Endothelial cell of umbilical vein (primary cell): Measurements from ENCODE around the gene CHMP2B. TPM values are rescaled to one million over a fixed set of nuclear protein-coding genes. Genes with fewer than 3 reads are reported as not detected.
"Not testable (repeated sequence)": the region's sequence is repeated elsewhere in the genome, so short reads cannot be mapped to it uniquely, and the experiment has no call there.

Source experiments
- BruUV-seq: library from RNA; stranded (reverse); fragments of 400-500 nt; replicated peaks from 2 replicates; lab custom pipeline; 2021; lab: Mats Ljungman, UMichigan
- CTCF ChIA-PET: fragments of 300-600, 350-600 bp; sonication (Branson Sonifier 250); formaldehyde crosslinking; loops from one replicate; lab custom pipeline; 2021; ENCODE audit warnings: antibody characterized with exemption, inconsistent platforms; lab: Charles Lee
- POLR2A ChIA-PET: fragments of 300-600, 350-600 bp; sonication (Branson Sonifier 250); formaldehyde crosslinking; loops from one replicate; lab custom pipeline; 2021; ENCODE audit warnings: antibody characterized with exemption, inconsistent platforms; lab: Charles Lee
- DNase-seq: peaks from one replicate; pipeline ENCODE4 v3.0.0-alpha.2; 2011; ENCODE audit warnings: low read depth, low spot score
- FAIRE-seq: peaks from 2 replicates; lab custom pipeline; 2011; peaks lifted over from hg19 to GRCh38; lab: Jason Lieb, UNC
- H2AFZ ChIP-seq: 2 replicates; pipeline ENCODE4 v1.6.0; 2012; ENCODE audit warnings: low read depth, low read length, control low read depth, inconsistent platforms
- H3K27ac ChIP-seq: 2 replicates; pipeline ENCODE4 v1.5.1; 2011; ENCODE audit warnings: low read depth, mild to moderate bottlenecking, control low read depth, low read length, moderate library complexity; ENCODE audit not compliant: insufficient read depth
- H3K27me3 ChIP-seq, 2 experiments: 2 replicates each; pipeline versions ENCODE4 v1.6.0 to v1.6.1; 2011; ENCODE audit warnings: low read length in 2 of 2, mixed read lengths in 1 of 2; ENCODE audit not compliant: control insufficient read depth in 2 of 2, insufficient read depth in 2 of 2
- H3K36me3 ChIP-seq, 2 experiments: 2 replicates in 1 of 2; 3 replicates in 1 of 2; pipeline ENCODE4 v1.5.1; 2011; ENCODE audit warnings: low read length in 2 of 2, mild to moderate bottlenecking in 1 of 2, moderate library complexity in 1 of 2; ENCODE audit not compliant: control insufficient read depth in 2 of 2, insufficient read depth in 2 of 2; ENCODE audit errors: extremely low read depth in 1 of 2
- H3K4me1 ChIP-seq: 3 replicates; pipeline ENCODE4 v1.5.1; 2011; ENCODE audit warnings: mild to moderate bottlenecking, low read length; ENCODE audit not compliant: control insufficient read depth, insufficient read depth; ENCODE audit errors: extremely low read depth
- H3K4me2 ChIP-seq: 2 replicates; pipeline ENCODE4 v1.6.1; 2011; ENCODE audit warnings: low read length, control low read depth, mixed read lengths; ENCODE audit not compliant: insufficient read depth
- H3K4me3 ChIP-seq, 3 experiments: fragments of 200-600 bp in 1 of 3; sonication (generic), shearing (Covaris generic) in 1 of 3; replicated peaks in 1 of 3; 2 replicates each; pipeline ENCODE4 v1.5.1; 2011 to 2016; ENCODE audit warnings: control low read depth in 3 of 3, low read length in 3 of 3, mild to moderate bottlenecking in 2 of 3, inconsistent platforms in 1 of 3, low read depth in 1 of 3, moderate library complexity in 1 of 3; ENCODE audit not compliant: insufficient read depth in 1 of 3
- H3K79me2 ChIP-seq: 2 replicates; pipeline ENCODE4 v1.6.0; 2012; ENCODE audit warnings: low read length, inconsistent platforms; ENCODE audit not compliant: control insufficient read depth, insufficient read depth
- H3K9ac ChIP-seq: replicated peaks from 2 replicates; pipeline ENCODE3; 2011; ENCODE audit warnings: low read length, control low read depth; ENCODE audit not compliant: insufficient read depth; ENCODE audit errors: extremely low read depth
- H3K9me1 ChIP-seq: replicated peaks from 3 replicates; pipeline ENCODE4 v1.6.0; 2011; ENCODE audit warnings: mild to moderate bottlenecking, low read length; ENCODE audit not compliant: control insufficient read depth, insufficient read depth; ENCODE audit errors: extremely low read depth
- H3K9me3 ChIP-seq: replicated peaks from 2 replicates; pipeline ENCODE4 v1.5.1; 2012; ENCODE audit warnings: low read length, inconsistent platforms; ENCODE audit not compliant: control insufficient read depth, insufficient read depth
- H4K20me1 ChIP-seq: replicated peaks from 2 replicates; pipeline ENCODE3; 2011; ENCODE audit warnings: mild to moderate bottlenecking, low read length; ENCODE audit not compliant: control insufficient read depth, insufficient read depth; ENCODE audit errors: extremely low read depth
- CTCF ChIP-seq, 2 donors: IDR thresholded peaks; 1 replicate in 1 of 2; 2 replicates in 1 of 2; pipeline ENCODE4 v1.5.1; 2011; ENCODE audit warnings: low read length in 2 of 2, mild to moderate bottlenecking in 2 of 2, moderate library complexity in 2 of 2, control low read depth in 1 of 2, inconsistent platforms in 1 of 2, low read depth in 1 of 2; ENCODE audit not compliant: insufficient read depth in 1 of 2; ENCODE audit errors: extremely low read depth in 1 of 2
- EZH2 ChIP-seq: IDR thresholded peaks from 2 replicates; pipeline ENCODE4 v1.6.1; 2012; ENCODE audit warnings: borderline replicate concordance, low read depth, mild to moderate bottlenecking, moderate library complexity, low read length, inconsistent platforms; ENCODE audit not compliant: severe bottlenecking
- FOS ChIP-seq: IDR thresholded peaks from 2 replicates; pipeline ENCODE4 v1.6.1; 2011; ENCODE audit warnings: mild to moderate bottlenecking, low read length, moderate library complexity, borderline replicate concordance; ENCODE audit not compliant: insufficient read depth
- GATA2 ChIP-seq: IDR thresholded peaks from 2 replicates; pipeline ENCODE4 v1.7.0; 2011; ENCODE audit warnings: low read depth, mild to moderate bottlenecking, moderate library complexity, mixed read lengths, low read length; ENCODE audit not compliant: insufficient read length, insufficient read depth
- JUN ChIP-seq: IDR thresholded peaks from 2 replicates; pipeline ENCODE4 v1.6.1; 2011; ENCODE audit warnings: borderline replicate concordance, low read depth; ENCODE audit not compliant: insufficient read length, insufficient read depth
- MAX ChIP-seq: IDR thresholded peaks from 2 replicates; pipeline ENCODE4 v1.6.1; 2011; ENCODE audit not compliant: insufficient read depth, insufficient read length
- MYC ChIP-seq: IDR thresholded peaks from one replicate; pipeline ENCODE4 v1.6.1; 2011; ENCODE audit warnings: mild to moderate bottlenecking, low read depth, low read length
- POLR2A ChIP-seq: IDR thresholded peaks from 2 replicates; pipeline ENCODE4 v1.6.1; 2012; ENCODE audit warnings: low read depth, mild to moderate bottlenecking, control low read depth, low read length
- POLR2AphosphoS5 ChIP-seq: IDR thresholded peaks from 2 replicates; pipeline ENCODE4 v1.6.1; 2012; ENCODE audit warnings: low read depth, mild to moderate bottlenecking, control low read depth, low read length, moderate library complexity; ENCODE audit not compliant: insufficient read depth
- dilution Hi-C: fragments of 300-500 bp; cut with MboI; formaldehyde crosslinking; loops from one replicate; pipeline ENCODE4 v1.15.0; 2019; ENCODE audit warnings: low sequenced_read_pairs; ENCODE audit not compliant: extremely low pct_ligation_motif_present
- intact Hi-C: fragments of 100-400 bp; cut with micrococcal nuclease; formaldehyde crosslinking; loops from one replicate; pipeline ENCODE4 v1.10.0; 2022
- polyA plus RNA-seq, 4 experiments: library from polyadenylated mRNA; depleted of rRNA in 3 of 4; stranded (reverse) in 3 of 4; unstranded in 1 of 4; fragments of >200 nt; gene quantifications; 2 replicates each; pipeline versions ENCODE4 v1.2.1 to v1.2.3, GENCODE V29; 2011 to 2012; ENCODE audit warnings: missing spikeins in 1 of 4
- total RNA-seq: library from RNA; stranded (reverse); gene quantifications from 2 replicates; pipeline ENCODE4 v1.2.3, GENCODE V29; 2021

CHMP2B gene
- total and polyA plus RNA-seq, 2 donors (not counting 3 experiments of a cell fraction or from before 2014, with no cell fraction given), result 6.8 to 22.0 TPM

- H3K9ac ChIP-seq, result no peak overlapping the region
- intact Hi-C loops (no loop called here), dilution Hi-C loops (no loop called here)
- H3K4me1 ChIP-seq, result peaks cover 2% of the 10 kb centered on the region
- H3K27me3 ChIP-seq, result no peaks in the 10 kb centered on the region
- H2AFZ ChIP-seq, result no peak overlapping the region
- H4K20me1 ChIP-seq, result peaks cover 2% of the 10 kb centered on the region
- no peaks in the 10 kb centered on the region for H3K79me2 ChIP-seq
- ChIA-PET CTCF (interaction anchor here (1.0 to 1.3 kb wide), 2 partner anchors 12 to 13 kb away, joined by 3 to 8 read pairs; no protein-coding TSS in a partner anchor), POLR2A (no interaction called here)
- no peaks in the 10 kb centered on the region for H3K36me3 ChIP-seq
- H3K27ac ChIP-seq, result no peak overlapping the region
- DNase-seq (no peak), FAIRE-seq (no peak)
- no TSS peak for BruUV-seq
- no peaks in the 10 kb centered on the region for H3K9me1 ChIP-seq
- H3K4me2 ChIP-seq, result no peak overlapping the region
- H3K4me3 ChIP-seq, result no peak overlapping the region
- H3K9me3 ChIP-seq, result no peaks in the 10 kb centered on the region
- TF ChIP-seq EZH2, result no peak
- TF ChIP-seq JUN, result no peak
- no peak for TF ChIP-seq POLR2A
- TF ChIP-seq FOS, result no peak
- no peak for TF ChIP-seq POLR2AphosphoS5
- TF ChIP-seq MAX, result no peak
- TF ChIP-seq GATA2, result no peak
- TF ChIP-seq MYC, result no peak
- no peak for TF ChIP-seq CTCF (IDR thresholded peaks at IDR 0.05; ENCODE audit: extremely low read depth in 1 of 2, insufficient read depth in 1 of 2, low read depth in 1 of 2, low read length in 2 of 2)
These were observed 20.3 kb downstream of the CHMP2B start for GRCh38 chr3:87247430-87247773.

GRCh38 chr3:87248231-87248630 lies 21.1 kb downstream of the CHMP2B start:
- H3K4me1 ChIP-seq, dilution Hi-C loops, H3K4me3 ChIP-seq, H3K4me2 ChIP-seq, H3K9me1 ChIP-seq, H3K36me3 ChIP-seq, POLR2A ChIA-PET, BruUV-seq, H3K27ac ChIP-seq, H3K27me3 ChIP-seq, CTCF ChIA-PET, H3K79me2 ChIP-seq, H3K9me3 ChIP-seq, FAIRE-seq, intact Hi-C loops, H4K20me1 ChIP-seq, H3K9ac ChIP-seq, H2AFZ ChIP-seq, DNase-seq: not testable (repeated sequence)
